ENCODE results near the gene SFN. TPM values are rescaled to one million over a fixed set of nuclear protein-coding genes. Genes with fewer than 3 reads are reported as not detected.
"Not testable (repeated sequence)": the region's sequence is repeated elsewhere in the genome, so short reads cannot be mapped to it uniquely, and the experiment has no call there.

SFN gene
- total and polyA plus RNA-seq, 2 of the 4 experiments (the other 2 are of a cell fraction), result 0.18 to 0.34 TPM

GRCh38 chr1:26864610-26865480, 1.9 kb downstream of the SFN start (continued):
- TF ChIP-seq RCOR1 (IDR thresholded peaks at IDR 0.05; ENCODE audit: insufficient replicate concordance, low read length), result no peak
- TF ChIP-seq CEBPB (IDR thresholded peaks at IDR 0.05; ENCODE audit: low read depth, low read length), result no peak
- peak; percentile 64; the same call in 1 of the 2 replicates for TF ChIP-seq MAZ (IDR thresholded peaks at IDR 0.05; ENCODE audit: borderline replicate concordance, low read depth, low read length)

GRCh38 chr1:26873097-26873496, 10.1 kb downstream of the SFN start:
- H3K4me3 ChIP-seq (ENCODE audit: insufficient read depth, low read depth, low read length); H2AK9ac ChIP-seq (replicated peaks; ENCODE audit: low read depth, low read length, poor library complexity); H3K27ac ChIP-seq (ENCODE audit: insufficient read depth, low read length); H3K27me3 ChIP-seq (ENCODE audit: control insufficient read depth, insufficient read depth, low read length); H4K8ac ChIP-seq (ENCODE audit: low read depth in 2 of 2, low read length in 2 of 2); H2BK5ac ChIP-seq (ENCODE audit: low read depth, low read length, poor library complexity, severe bottlenecking); H2AK5ac ChIP-seq (ENCODE audit: low read depth, low read length); H3K4me1 ChIP-seq (ENCODE audit: control insufficient read depth, insufficient read depth, low read length); BruUV-seq (replicated peaks); H4K5ac ChIP-seq (ENCODE audit: low read depth, low read length); DNase-seq; H3K9me3 ChIP-seq (ENCODE audit: control insufficient read depth, insufficient read depth, low read length); POLR2A ChIA-PET (ENCODE audit: unreplicated experiment); ATAC-seq (ENCODE audit: low read depth); H4K91ac ChIP-seq (ENCODE audit: insufficient read depth, low read depth, low read length); H3K23ac ChIP-seq (ENCODE audit: low read depth, low read length); H3K4me2 ChIP-seq (ENCODE audit: low read depth, low read length); H3K9me1 ChIP-seq (ENCODE audit: insufficient read depth, low read length); intact Hi-C loops (cut with micrococcal nuclease); H3K56ac ChIP-seq (ENCODE audit: extremely low read depth, insufficient read depth, low read length); dilution Hi-C loops (cut with HindIII; ENCODE audit: low sequenced_read_pairs, unreplicated experiment); H2BK120ac ChIP-seq (ENCODE audit: low read depth, low read length); H4K20me1 ChIP-seq (ENCODE audit: insufficient read depth, low read length); H3K4ac ChIP-seq (ENCODE audit: low read depth, low read length); H3K18ac ChIP-seq (ENCODE audit: low read depth, low read length); H2BK20ac ChIP-seq (ENCODE audit: low read depth, low read length); H3K9ac ChIP-seq (ENCODE audit: low read depth, low read length); H3K14ac ChIP-seq (replicated peaks; ENCODE audit: low read depth, low read length); H2BK15ac ChIP-seq (ENCODE audit: low read depth, low read length); H2AFZ ChIP-seq (replicated peaks; ENCODE audit: low read length, poor library complexity): not testable (repeated sequence)
- in situ Hi-C loops (cut with MboI; ENCODE audit: low sequenced_read_pairs), result loop anchor here (10.0 kb wide), 1 partner anchor 268 kb away; no protein-coding TSS in a partner anchor
- CTCF ChIA-PET, result interaction anchor here (0.6 kb wide), 1 partner anchor 9 kb away, joined by 3 read pairs; no protein-coding TSS in a partner anchor
- peaks cover 0 to 13% of the 10 kb centered on the region in 2 experiments; a peak in 3 of 4 replicates for H3K79me1 ChIP-seq (ENCODE audit: low read depth in 1 of 2, low read length in 2 of 2)
- WGBS, 2 experiments (ENCODE audit: extremely low coverage in 2 of 2, insufficient read length in 1 of 2), result no CpG with 5 or more reads among the region's 2 CpGs
- H3K36me3 ChIP-seq (ENCODE audit: control insufficient read depth, insufficient read depth, low read length), result peaks cover 11% of the 10 kb centered on the region
